Measurements from ENCODE around the gene TMED10.

TMED10 gene

DNA sequence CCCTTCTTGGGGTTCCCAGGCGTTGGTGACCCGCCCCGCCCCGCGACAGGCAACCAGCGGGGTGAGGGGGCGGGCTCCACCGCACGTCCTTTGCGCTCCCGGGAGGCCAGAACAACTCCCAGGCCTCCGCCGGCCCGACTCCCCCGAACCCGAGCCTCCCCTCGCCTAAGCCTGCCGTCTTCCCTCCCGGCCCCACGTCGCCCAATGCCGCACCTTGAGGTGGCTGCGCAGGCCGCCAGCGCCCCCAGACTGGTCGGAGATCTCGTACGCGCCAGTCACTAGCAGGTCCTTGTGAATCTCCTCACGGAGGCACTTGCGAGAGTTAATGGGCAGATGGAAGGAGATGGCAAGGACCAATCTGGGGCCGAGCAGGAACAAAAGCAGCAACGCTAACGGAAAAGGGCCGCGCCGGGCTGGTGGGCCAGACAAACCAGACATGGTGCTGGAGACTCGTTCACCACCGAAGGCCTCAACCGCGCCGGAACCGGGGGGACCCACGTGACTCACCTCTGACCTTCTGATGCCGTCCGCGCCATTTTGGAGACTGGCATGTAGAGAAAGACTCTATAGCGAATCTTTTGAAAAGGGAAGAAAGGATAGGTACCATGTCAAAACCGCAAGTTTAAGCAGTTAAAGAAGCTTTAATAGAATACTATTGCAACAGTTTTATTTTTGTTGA, at the start of gene TMED10:
TSS of gene TMED10 (minus strand) at position 471 of the 679 bp plus-strand sequence. CDS start at position 438, 33 bp downstream.
- peak within 1 kb of the TSS; percentile 93 for H3K27ac ChIP-seq
- peak; percentile 48 for DNase-seq (ENCODE audit: low read depth, low spot score)

GRCh38 chr14:75224561-75224960, 48.1 kb upstream of the TMED10 start:
- no peak overlapping the region for H3K27ac ChIP-seq
- no peak for DNase-seq (ENCODE audit: low read depth, low spot score)

DNA sequence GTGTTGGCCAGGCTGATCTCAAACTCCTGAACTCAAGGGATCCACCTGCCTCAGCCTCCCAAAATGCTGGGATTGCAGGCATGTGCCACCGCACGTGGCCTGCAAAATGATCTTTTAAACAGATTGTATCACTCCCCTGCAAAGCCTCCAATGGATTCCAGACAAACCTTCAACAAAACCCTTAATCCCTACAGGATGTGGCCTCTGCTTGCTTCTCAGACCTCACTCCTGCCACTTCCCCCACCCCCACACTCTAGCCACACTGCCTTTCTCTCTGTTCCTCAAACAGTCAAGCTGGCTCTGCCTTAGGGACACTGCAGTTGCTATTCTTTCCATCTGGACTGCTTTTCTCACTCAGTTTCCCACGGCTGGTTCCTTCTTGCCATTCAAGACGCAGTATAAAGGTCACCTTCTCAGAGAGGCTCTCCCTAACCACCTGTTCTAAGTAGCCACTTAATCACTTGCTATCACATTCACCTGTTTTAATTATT, 47.3 kb upstream of the TMED10 start:
- DNase-seq (ENCODE audit: low read depth, low spot score), result no peak
- H3K27ac ChIP-seq, result peak overlapping the region; percentile 90

GRCh38 chr14:75222208-75222701, 45.8 kb upstream of the TMED10 start:
- peak overlapping the region; percentile 90 for H3K27ac ChIP-seq
- peak; percentile 88 for DNase-seq (ENCODE audit: low read depth, low spot score)

DNA sequence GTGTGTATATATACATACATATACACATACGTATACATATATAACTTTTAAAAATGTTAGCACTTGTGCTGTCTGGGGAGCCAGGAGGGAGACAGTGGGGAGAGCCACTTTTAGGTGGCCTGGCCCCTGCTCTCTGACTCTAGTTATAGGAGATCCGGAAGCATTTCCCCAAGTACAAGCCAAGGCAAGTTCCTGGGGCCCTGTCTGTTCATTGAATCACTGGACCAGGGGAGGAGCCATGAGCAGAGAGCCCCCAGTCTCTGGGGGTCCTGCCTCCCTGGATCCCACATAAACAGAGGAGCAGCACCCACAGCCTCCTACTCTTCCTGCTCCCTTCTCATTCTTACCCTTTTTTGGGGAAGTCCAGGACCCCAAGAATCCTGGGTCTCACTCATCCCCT, 45.4 kb upstream of the TMED10 start:
- H3K27ac ChIP-seq, result peak overlapping the region; percentile 90
- DNase-seq (ENCODE audit: low read depth, low spot score), result no peak

DNA sequence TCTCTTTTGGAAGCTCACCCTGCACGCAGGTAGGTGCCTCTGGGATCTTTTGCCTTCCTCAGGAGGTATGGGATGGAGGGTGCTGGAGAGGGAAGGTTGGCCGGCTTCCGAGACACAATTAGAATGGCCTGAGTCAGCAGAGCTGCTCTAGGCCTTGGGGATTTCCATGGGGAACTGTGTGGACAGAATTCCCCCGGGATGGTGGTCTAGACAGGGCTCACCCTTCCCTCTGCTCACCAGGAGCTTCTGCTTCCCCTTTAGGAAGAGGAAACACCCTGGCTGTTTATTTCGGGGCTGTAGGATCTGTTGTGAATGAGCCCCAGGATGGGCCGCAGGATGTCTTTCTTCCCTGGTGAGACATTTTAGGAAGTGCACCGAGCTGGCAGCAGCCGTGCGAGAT, 43.7 kb upstream of the TMED10 start:
- no peak for DNase-seq (ENCODE audit: low read depth, low spot score)
- no peak overlapping the region for H3K27ac ChIP-seq

DNA sequence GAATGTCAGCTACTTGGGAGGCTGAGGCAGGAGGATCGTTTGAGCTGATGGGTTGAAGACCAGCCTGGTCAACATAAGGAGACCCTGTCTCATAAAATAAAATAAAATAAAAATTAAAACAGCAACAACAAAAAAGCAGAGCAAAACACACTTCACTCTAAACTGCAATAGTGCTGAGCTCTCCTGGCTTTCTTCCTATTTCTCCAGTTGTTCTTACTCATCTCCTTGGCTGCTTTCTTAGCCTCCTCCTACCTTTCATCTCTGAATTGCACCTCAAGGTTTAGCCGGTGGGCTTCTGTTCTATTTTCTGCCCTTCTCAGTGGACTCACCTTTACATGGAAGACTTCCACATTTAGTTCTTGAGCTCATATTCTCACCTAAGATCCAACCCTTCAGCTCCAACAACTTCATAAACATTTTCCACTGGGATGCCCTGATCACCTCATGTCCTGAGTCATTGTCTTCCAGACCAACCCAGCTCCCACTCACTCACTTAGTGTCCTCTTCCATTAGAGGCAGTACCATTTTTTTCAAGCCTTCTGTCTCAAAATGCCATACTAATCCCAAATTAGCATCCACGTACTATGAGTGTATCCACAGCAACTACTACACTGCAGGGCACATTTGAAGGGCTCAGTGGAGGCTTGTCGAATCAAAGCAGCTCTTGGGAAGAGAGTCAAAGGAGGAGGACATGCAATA, 41.2 kb upstream of the TMED10 start:
- no peak overlapping the region for H3K27ac ChIP-seq
- no peak for DNase-seq (ENCODE audit: low read depth, low spot score)

DNA sequence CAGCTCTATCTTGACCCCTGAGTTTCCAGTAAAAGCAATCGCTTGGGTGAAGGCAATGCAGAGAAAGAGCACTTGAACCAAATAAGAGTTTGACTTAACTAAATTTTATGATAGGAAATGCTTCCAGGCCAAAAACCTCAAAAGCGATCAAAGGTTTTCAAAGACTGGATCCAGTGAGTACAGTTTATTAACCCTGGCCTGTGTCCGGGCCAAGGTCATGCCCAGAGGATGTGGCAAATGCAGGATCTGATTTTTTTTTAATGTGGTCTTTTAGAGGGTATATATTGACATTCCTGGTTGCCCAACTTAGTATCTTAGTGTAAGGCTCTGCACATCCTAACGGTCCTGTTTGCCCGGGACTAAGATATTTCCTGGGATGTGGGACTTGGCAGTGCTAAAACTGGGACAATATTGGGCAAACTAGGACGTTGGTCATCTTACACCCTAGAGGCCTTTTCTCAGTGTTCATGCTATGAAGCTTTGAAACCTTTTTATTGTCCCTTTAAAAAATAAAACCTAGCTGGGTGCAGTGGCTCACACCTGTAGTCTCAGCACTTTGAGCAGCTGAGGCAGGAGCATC, 40.1 kb upstream of the TMED10 start:
- DNase-seq (ENCODE audit: low read depth, low spot score), result no peak
- no peak overlapping the region for H3K27ac ChIP-seq

- no peak for DNase-seq (ENCODE audit: low read depth, low spot score)
- H3K27ac ChIP-seq, result no peak overlapping the region
Observed at GRCh38 chr14:75215520-75215919, 39.1 kb upstream of the TMED10 start.

DNA sequence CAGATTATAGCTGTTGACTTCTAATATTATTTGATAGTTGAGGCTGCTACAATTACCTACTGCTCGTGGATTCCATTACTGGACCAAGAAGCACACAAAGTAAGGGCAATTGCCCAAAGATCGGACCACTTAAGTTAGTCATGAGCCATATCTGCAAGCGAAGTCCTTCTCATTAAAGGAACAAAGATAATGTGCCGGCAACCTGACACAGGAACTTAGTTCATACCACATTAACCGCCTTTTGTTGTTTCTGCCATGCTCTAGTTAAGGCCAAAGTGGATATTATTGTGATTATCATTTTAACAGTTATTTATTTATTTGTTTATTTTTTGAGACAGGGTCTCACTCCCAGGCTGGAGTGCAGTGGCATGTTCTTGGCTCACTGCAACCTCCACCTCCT, 38.1 kb upstream of the TMED10 start:
- no peak overlapping the region for H3K27ac ChIP-seq
- no peak for DNase-seq (ENCODE audit: low read depth, low spot score)

GRCh38 chr14:75213172-75213571, 36.8 kb upstream of the TMED10 start:
- no peak overlapping the region for H3K27ac ChIP-seq
- DNase-seq (ENCODE audit: low read depth, low spot score), result no peak

- no peak for DNase-seq (ENCODE audit: low read depth, low spot score)
- H3K27ac ChIP-seq, result no peak overlapping the region
Observed at GRCh38 chr14:75208843-75209242, 32.4 kb upstream of the TMED10 start.

GRCh38 chr14:75206190-75206589, 29.8 kb upstream of the TMED10 start:
- no peak for DNase-seq (ENCODE audit: low read depth, low spot score)
- H3K27ac ChIP-seq, result peak overlapping the region; percentile 78

GRCh38 chr14:75205591-75205990, 29.2 kb upstream of the TMED10 start:
- DNase-seq (ENCODE audit: low read depth, low spot score), result peak; percentile 44
- peak overlapping the region; percentile 78 for H3K27ac ChIP-seq

- H3K27ac ChIP-seq, result peak overlapping the region; percentile 78
- no peak for DNase-seq (ENCODE audit: low read depth, low spot score)
Observed at GRCh38 chr14:75204116-75204515, 27.7 kb upstream of the TMED10 start.

- DNase-seq (ENCODE audit: low read depth, low spot score), result no peak
- no peak overlapping the region for H3K27ac ChIP-seq
Observed at GRCh38 chr14:75202657-75203056, 26.2 kb upstream of the TMED10 start.

GRCh38 chr14:75201087-75201486, 24.7 kb upstream of the TMED10 start:
- peak overlapping the region; percentile 88 for H3K27ac ChIP-seq
- DNase-seq (ENCODE audit: low read depth, low spot score), result no peak

DNA sequence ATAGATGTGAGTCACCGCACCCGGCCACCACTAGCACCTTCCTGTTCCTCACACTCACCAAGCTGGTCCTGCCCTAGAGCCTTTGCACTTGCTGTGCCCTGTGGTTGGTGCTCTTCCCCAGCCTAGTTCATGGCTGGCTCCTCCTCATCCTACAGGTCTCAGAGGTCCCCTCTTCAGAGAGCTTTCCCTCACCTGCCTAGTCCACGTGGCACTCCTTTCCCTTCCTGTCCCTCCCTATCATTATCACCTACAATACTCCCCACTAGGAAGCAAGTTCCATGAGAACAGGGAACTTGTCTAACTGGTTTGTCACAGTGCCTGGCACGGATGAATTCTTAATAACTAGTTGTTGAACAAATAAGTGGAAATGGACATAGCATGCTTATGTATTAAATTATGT, 24.0 kb upstream of the TMED10 start:
- H3K27ac ChIP-seq, result peak overlapping the region; percentile 88
- DNase-seq (ENCODE audit: low read depth, low spot score), result peak; percentile 83

DNA sequence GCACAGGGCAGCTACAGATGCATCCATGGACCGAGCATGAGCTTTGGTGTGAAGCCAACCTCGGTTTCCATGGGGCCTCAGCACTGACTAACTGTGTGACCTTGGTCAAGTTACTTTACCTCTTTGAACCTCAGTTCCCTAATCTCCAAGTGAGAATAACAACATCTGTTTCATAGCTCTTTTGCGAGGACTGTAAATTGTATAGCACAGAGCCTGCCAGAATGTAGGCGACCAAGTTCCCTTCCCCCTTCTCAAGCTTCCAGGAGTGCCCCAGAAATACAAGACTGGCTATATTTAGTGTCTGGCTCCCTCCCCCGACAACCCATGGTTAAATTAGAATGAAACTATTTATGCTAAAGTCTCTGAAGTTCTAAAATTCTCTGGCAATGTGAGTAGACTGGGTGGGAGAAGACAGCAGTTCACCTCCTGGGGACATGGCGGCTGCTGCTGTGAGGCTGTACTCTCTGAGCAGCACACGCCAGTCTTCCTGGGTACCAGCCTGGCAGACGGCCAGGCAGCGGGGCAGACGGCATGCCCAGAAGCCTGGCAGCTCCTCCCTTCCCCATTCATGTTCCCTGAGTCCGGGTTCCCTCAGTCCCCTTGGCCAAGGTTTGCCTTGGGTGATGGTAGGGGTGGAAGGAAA, 22.0 kb upstream of the TMED10 start:
- H3K27ac ChIP-seq, result no peak overlapping the region
- DNase-seq (ENCODE audit: low read depth, low spot score), result no peak

DNA sequence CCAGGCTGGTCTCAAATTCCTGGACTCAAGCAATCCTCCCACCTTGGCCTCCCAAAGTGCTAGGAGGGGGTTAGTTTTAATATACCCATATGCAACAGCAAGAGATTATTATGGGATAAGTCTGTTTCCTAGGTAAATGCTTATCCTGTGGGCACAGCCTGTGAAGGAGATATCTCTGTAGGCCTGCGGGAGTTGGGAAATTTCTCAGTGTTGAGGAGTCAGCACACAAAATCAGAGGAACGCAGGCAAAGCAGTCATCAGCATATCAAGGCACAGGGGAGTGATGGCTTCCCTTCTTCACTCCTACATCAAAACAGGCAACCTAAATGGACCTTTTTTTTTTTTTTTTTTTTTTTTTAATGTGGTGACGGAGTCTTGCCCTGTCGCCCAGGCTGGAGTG, 20.9 kb upstream of the TMED10 start:
- no peak overlapping the region for H3K27ac ChIP-seq
- DNase-seq (ENCODE audit: low read depth, low spot score), result no peak

GRCh38 chr14:75196468-75196867, 20.1 kb upstream of the TMED10 start:
- H3K27ac ChIP-seq, result no peak overlapping the region
- DNase-seq (ENCODE audit: low read depth, low spot score), result no peak
